Lower leg skin (tissue), 3 donors: ENCODE measurements around the gene TMEM256.

Source experiments
- CTCF ChIP-seq, 3 donors: fragments of 450-650 bp; IDR thresholded peaks; one replicate each; pipeline ENCODE4 v1.5.1; 2016; ENCODE audit warnings: antibody characterized with exemption in 3 of 3, mild to moderate bottlenecking in 3 of 3, moderate library complexity in 2 of 3
- POLR2A ChIP-seq, 2 donors: fragments of 450-650 bp; IDR thresholded peaks; one replicate each; pipeline ENCODE4 v1.6.1; 2016 to 2017; ENCODE audit warnings: antibody characterized with exemption in 2 of 2, mild to moderate bottlenecking in 1 of 2, moderate library complexity in 1 of 2

GRCh38 chr17:7448461-7448860 lies 44.6 kb upstream of the TMEM256 start:
- TF ChIP-seq CTCF (IDR thresholded peaks at IDR 0.05) (no peak), POLR2A (IDR thresholded peaks at IDR 0.05) (no peak)
